Effector CD8-positive, alpha-beta T cell (primary cell): ENCODE measurements around the gene PRKAG3.

Source experiments
- DNase-seq: peaks from one replicate; lab custom pipeline; 2025; lab: John Stamatoyannopoulos, UW

Gene PRKAG3

GRCh38 chr2:218814540-218815243, 16.9 kb downstream of the PRKAG3 start:
- no peak for DNase-seq

- no peak for DNase-seq
These were observed 17.7 kb downstream of the PRKAG3 start for GRCh38 chr2:218813771-218814460.

DNA sequence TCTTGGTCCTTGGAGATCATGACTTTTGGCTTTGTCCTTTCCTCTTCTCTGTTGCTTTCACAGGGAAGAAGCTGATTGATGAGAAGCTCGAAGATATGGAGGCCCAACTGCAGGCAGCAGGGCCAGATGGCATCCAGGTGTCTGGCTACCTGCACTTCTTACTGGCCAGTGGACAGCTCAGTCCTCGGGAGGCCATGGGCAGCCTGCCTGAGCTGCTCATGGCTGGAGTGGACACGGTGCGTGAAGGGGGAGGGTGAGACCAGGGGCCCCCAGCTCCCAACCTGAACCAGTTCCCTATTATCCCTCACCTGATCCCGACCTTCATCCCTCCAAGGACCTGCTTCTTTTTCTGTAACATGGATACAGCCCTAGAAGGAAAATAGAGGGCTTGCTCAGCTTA, 18.7 kb downstream of the PRKAG3 start:
- no peak for DNase-seq

GRCh38 chr2:218812096-218812815, 19.3 kb downstream of the PRKAG3 start:
- no peak for DNase-seq

DNA sequence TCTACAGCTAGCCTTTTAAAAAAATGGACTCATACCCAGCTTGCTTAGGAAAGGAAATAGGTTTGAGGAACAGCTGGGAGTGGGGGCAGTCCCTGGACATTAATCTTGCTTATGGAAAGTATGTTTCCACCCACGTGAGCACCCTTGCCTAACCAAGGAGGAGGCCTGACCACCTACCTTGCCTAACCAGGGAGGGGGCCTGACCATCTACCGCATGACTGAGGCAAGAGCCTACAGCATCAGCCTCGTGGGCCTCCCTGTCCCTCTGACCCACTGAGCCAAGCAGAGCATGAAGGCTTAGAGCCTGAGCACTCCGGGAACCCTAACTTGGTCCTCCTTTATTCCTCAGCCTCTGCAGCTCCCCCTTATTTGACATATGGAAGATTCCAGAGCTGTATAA, 20.2 kb downstream of the PRKAG3 start:
- DNase-seq, result no peak

- no peak for DNase-seq
These were observed 21.3 kb downstream of the PRKAG3 start for GRCh38 chr2:218810256-218810655.

DNA sequence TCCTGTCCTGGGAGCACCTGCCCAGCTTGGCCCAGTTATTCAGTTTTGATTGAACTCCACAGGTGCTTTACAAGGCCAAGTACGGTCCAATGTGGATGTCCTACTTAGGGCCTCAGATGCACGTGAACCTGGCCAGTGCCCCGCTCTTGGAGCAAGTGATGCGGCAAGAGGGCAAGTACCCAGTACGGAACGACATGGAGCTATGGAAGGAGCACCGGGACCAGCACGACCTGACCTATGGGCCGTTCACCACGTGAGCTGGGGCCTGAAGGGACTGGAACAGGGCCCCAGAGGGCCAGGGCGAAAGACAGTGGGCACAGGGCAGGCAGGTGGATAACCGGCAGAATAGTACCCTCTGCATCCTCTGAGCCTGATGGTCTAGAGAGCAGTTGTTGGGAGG, 22.1 kb downstream of the PRKAG3 start:
- DNase-seq, result no peak

DNA sequence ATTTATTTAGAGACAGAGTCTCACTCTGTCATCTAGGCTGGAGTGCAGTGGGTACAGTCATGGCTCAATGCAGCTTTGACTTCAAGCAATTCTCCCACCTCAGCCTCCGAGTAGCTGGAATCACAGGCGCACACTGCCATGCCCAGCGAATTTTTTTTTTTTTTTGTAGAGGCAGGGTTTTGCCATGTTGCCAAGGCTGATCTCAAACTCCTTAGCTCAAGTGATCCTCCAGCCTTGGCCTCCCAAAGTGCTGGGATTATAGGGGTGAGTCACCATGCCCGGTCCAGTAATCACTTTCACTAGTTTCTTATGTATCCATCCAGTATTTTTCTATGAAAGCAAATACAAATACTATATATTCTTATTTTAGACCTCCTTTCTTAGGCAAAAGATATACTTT, 24.0 kb downstream of the PRKAG3 start:
- no peak for DNase-seq

- no peak for DNase-seq
These were observed 25.1 kb downstream of the PRKAG3 start for GRCh38 chr2:218806346-218806978.

DNA sequence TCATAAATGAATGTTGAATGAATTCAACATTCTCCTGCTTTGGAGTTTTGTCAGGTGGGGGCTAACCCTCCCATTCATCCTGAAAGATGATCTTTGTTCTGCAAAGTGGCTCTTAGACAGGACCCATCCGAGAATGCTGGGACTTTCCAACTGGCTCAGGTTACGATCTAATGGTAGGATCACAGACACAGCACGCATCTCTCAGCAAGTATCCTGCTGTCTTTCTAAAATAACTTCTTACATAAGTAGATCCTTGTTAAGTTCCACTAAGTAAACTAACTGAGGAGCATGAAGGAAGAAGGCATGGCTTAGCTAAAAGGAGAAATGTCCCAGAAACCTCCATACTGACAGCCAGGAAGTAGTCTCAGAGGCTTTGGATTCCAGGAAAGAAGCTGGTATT, 26.0 kb downstream of the PRKAG3 start:
- no peak for DNase-seq

GRCh38 chr2:218804817-218805216, 26.8 kb downstream of the PRKAG3 start:
- DNase-seq, result no peak

DNA sequence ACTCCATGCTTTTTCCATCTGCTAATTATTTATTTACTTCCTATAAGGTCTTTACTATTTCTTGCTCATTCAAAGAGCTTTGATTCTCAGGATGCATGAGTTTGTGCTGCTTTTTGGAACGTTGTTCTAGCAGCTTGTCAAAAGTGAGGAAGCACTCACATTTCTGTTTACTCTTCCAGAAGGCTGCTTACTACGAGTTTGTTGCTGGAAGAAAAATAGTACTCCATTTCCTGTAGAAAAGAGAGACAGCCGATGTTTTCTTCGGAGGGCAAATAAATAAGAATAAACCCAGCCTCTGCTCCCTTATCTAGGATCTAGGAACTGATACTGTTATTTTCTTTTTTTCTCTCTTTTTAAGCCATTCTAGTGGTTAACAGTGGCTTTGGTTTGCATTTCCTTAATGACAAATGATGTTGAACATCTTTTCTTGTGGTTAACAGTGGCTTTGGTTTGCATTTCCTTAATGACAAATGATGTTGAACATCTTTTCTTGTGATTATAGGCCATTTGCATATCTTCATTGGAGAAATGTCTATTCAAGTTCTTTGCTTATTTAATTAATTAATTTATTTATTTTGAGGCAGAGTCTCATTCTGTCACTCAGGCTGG, 29.1 kb downstream of the PRKAG3 start:
- DNase-seq, result no peak

- DNase-seq, result no peak
These were observed 31.6 kb downstream of the PRKAG3 start for GRCh38 chr2:218799990-218800389.

DNA sequence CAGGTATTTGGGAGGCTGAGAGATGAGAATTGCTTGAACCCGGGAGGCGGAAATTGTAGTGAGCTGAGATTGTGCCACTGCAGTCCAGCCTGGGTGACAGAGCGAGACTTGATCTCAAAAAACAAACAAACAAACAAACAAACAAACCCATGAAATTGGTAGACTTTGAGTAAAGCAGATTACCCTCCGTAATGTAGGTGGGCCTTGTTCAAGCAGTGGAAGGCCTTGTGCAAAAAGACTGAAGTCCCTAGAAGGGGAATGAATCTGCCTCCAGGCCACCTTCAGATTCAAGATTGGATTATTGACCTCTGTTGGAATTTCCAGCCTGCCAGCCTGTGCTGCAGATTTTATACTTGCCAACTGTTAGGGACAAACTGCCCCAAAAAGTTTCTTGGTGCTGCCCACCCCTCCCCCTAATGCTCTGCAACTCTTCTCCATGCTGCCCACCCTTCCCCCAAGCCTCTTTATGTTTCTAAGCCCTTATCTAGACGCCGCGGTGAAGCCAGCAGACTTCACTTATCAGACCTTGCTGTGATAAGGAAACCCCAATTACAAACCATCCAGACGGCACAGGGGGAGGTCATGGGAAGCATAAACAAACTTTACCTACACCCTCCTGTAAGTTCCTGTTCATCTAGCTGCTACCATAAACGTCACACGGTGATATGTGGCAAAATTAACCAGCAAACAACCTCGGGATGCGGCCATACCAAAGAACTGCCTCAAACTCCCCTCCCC, 32.7 kb downstream of the PRKAG3 start:
- DNase-seq, result no peak

DNA sequence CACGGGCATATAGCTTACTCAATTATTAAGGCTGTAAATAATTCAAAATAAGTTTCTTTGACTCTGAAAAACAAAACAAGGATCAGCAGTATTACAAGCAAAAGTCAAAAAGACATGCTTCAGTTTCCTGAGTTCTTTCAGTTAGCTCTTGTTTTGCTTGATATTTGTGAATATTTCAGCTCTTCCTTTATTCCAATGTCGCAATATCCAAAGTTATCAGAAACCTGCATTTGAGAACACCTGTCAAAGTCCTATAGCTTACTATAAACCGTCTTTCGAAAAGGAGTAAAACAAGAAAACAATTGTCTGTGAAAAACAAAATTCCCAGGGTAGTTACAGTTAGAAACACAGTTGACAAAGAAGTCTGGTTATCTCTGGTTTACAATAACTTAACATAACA, 34.9 kb downstream of the PRKAG3 start:
- no peak for DNase-seq

DNA sequence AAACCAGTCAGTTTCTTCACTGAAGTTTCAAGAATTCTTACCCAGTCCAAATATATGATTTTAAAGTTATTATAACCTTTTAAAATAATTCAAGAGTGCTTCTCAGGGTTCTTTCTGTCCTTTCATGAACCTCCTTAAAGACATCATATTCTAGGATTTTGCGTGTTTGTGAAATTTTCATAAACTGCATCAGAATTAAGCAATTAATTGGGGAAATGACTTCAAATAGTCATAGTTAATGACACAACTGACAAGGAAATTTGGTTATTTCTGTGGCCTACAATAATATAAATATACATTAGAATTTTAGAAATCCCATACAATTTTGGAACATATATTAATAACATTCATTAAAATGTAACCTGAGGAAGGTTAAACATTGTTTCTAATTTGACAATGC, 39.2 kb downstream of the PRKAG3 start:
- no peak for DNase-seq

DNA sequence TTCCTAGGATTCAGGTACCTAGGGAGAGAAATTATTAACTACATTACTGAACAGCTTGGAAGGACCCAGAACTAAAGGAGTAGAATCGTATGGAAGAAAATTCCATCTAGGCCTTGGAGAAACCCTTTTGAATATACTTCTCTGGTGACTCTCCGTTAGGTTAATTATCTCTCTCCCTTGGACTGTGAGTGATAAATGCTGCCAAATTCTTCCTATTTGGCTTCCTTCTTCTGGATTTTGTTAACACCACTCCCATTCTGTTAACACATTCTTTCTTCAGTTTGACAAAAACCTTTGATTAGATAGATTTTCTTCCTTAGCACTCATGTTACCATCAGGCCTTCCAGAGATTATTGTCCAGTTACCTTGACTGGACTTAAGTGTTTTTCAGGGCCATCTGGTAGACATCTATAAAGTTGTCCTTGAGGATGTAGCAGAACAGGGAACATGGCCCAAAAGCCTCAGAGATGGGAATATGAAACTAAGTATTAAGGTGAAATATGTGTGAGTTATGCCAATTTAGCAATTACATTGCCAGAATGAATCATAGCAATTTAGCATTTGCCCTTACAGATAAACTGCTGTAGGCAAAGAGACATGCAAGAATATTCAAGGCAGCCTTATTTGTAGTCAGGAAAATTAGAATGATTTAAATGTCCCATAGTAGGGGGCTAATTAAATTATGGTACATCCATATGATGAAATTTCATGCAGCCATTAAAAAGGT, 42.9 kb downstream of the PRKAG3 start:
- DNase-seq, result no peak

DNA sequence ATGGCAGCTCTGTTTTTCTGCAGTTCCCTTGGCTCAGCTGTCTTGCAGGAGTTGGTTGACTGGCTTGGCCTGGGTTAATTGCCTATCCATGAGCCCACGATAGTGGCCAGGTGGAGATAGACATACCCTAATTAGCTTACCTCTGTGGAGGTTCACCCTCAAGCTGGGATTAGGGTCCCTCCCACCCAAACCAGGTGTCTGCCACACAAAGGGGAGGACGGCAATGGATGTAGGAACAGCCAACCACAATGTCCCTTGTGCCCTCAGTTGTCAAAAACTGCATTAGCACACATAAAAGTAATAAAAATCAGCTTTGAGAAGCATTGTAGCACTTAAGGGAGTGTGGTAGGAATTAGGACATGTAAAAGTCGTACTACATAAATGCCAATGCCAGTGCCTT, 45.5 kb downstream of the PRKAG3 start:
- no peak for DNase-seq

GRCh38 chr2:218785103-218785502, 46.5 kb downstream of the PRKAG3 start:
- no peak for DNase-seq

GRCh38 chr2:218783688-218784087, 47.9 kb downstream of the PRKAG3 start:
- no peak for DNase-seq

GRCh38 chr2:218782528-218782844, 49.1 kb downstream of the PRKAG3 start:
- no peak for DNase-seq
